Measurements from ENCODE around the gene HERPUD2. TPM values are rescaled to one million over a fixed set of nuclear protein-coding genes. Genes with fewer than 3 reads are reported as not detected.

Gene HERPUD2
- total and polyA plus RNA-seq, 2 donors (not counting 3 experiments of a cell fraction or from before 2014, with no cell fraction given), result 33.9 to 42.0 TPM

DNA sequence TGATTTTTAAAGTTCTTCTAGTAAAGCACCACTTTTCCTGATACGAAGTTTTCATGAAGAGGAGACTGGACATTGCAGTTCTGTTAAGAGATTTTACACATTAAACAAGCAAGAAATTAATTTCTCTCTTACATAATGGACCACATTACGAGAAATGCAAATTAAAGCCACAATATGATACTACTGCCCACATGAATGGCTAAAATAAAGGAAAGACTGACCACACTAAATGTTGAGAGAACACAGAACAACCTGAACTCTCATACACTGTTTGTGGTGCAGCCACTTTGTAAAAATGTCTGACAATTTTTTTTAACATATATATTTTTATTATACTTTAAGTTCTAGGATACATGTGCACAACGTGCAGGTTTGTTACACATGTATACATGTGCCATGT is 44.0 kb upstream of the HERPUD2 start:
- no peak overlapping the region for H2AFZ ChIP-seq (ENCODE audit: low read depth, low read length)
- H3K9ac ChIP-seq (replicated peaks; ENCODE audit: extremely low read depth, insufficient read depth, low read length), result no peak overlapping the region
- intact Hi-C loops (cut with micrococcal nuclease), result no loop called here
- no TSS peak for BruUV-seq (replicated peaks)
- CTCF ChIA-PET, result no interaction called here
- H3K79me2 ChIP-seq (ENCODE audit: control insufficient read depth, insufficient read depth, low read length), result no peaks in the 10 kb centered on the region
- no peaks in the 10 kb centered on the region for H3K9me1 ChIP-seq (replicated peaks; ENCODE audit: control insufficient read depth, extremely low read depth, insufficient read depth, low read length)
- no peaks in the 10 kb centered on the region for H4K20me1 ChIP-seq (replicated peaks; ENCODE audit: control insufficient read depth, extremely low read depth, insufficient read depth, low read length)
- no peak overlapping the region for H3K27ac ChIP-seq (ENCODE audit: insufficient read depth, low read depth, low read length)
- H3K4me3 ChIP-seq (replicated peaks in 1 of 3; ENCODE audit: insufficient read depth in 1 of 3, low read depth in 1 of 3, low read length in 3 of 3), result no peak overlapping the region
- DNase-seq (ENCODE audit: low read depth, low spot score) (no peak), FAIRE-seq (no peak)
- peaks cover 2% of the 10 kb centered on the region in 2 experiments for H3K27me3 ChIP-seq (ENCODE audit: control insufficient read depth in 2 of 2, insufficient read depth in 2 of 2, low read length in 2 of 2)
- POLR2A ChIA-PET, result no interaction called here
- H3K9me3 ChIP-seq (replicated peaks; ENCODE audit: control insufficient read depth, insufficient read depth, low read length), result no peaks in the 10 kb centered on the region
- TF ChIP-seq FOS (IDR thresholded peaks at IDR 0.05; ENCODE audit: borderline replicate concordance, insufficient read depth, low read length) (no peak), MYC (IDR thresholded peaks at IDR 0.05; ENCODE audit: low read depth, low read length) (no peak), EZH2 (IDR thresholded peaks at IDR 0.05; ENCODE audit: borderline replicate concordance, low read depth, low read length, severe bottlenecking) (no peak), POLR2AphosphoS5 (IDR thresholded peaks at IDR 0.05; ENCODE audit: insufficient read depth, low read depth, low read length) (no peak), GATA2 (IDR thresholded peaks at IDR 0.05; ENCODE audit: insufficient read depth, insufficient read length, low read depth, low read length) (no peak), JUN (IDR thresholded peaks at IDR 0.05; ENCODE audit: borderline replicate concordance, insufficient read depth, insufficient read length, low read depth) (no peak), POLR2A (IDR thresholded peaks at IDR 0.05; ENCODE audit: low read depth, low read length) (no peak)
- TF ChIP-seq, protein P1, sequence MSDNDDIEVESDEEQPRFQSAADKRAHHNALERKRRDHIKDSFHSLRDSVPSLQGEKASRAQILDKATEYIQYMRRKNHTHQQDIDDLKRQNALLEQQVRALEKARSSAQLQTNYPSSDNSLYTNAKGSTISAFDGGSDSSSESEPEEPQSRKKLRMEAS (IDR thresholded peaks at IDR 0.05; ENCODE audit: insufficient read depth, insufficient read length), result no peak
- TF ChIP-seq, protein P2, sequence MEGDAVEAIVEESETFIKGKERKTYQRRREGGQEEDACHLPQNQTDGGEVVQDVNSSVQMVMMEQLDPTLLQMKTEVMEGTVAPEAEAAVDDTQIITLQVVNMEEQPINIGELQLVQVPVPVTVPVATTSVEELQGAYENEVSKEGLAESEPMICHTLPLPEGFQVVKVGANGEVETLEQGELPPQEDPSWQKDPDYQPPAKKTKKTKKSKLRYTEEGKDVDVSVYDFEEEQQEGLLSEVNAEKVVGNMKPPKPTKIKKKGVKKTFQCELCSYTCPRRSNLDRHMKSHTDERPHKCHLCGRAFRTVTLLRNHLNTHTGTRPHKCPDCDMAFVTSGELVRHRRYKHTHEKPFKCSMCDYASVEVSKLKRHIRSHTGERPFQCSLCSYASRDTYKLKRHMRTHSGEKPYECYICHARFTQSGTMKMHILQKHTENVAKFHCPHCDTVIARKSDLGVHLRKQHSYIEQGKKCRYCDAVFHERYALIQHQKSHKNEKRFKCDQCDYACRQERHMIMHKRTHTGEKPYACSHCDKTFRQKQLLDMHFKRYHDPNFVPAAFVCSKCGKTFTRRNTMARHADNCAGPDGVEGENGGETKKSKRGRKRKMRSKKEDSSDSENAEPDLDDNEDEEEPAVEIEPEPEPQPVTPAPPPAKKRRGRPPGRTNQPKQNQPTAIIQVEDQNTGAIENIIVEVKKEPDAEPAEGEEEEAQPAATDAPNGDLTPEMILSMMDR (IDR thresholded peaks at IDR 0.05; ENCODE audit: extremely low read depth in 1 of 2, insufficient read depth in 1 of 2, low read depth in 1 of 2, low read length in 2 of 2), result no peak
- no peaks in the 10 kb centered on the region for H3K4me1 ChIP-seq (ENCODE audit: control insufficient read depth, extremely low read depth, insufficient read depth, low read length)
- no peak overlapping the region for H3K4me2 ChIP-seq (ENCODE audit: insufficient read depth, low read length)
- H3K36me3 ChIP-seq (ENCODE audit: control insufficient read depth in 2 of 2, extremely low read depth in 1 of 2, insufficient read depth in 2 of 2, low read length in 2 of 2), result no peaks in the 10 kb centered on the region
- dilution Hi-C loops (cut with MboI; ENCODE audit: extremely low pct_ligation_motif_present, low sequenced_read_pairs), result no loop called here

All from endothelial cell of umbilical vein (primary cell).